B cell (primary cell): Measurements from ENCODE around the gene MAMLD1.

ENCODE experiments used
- EZH2 ChIP-seq: IDR thresholded peaks from 2 replicates; pipeline ENCODE4 v1.6.1; 2012; ENCODE audit warnings: borderline replicate concordance, low read depth, mild to moderate bottlenecking, moderate library complexity, low read length; ENCODE audit not compliant: insufficient read depth, poor library complexity, severe bottlenecking
- TF ChIP-seq, protein P1 (sequence below): fragments of 200-600 bp; IDR thresholded peaks from one replicate; pipeline ENCODE4 v1.8.0; 2022; ENCODE audit warnings: antibody characterized with exemption, mild to moderate bottlenecking

DNA sequence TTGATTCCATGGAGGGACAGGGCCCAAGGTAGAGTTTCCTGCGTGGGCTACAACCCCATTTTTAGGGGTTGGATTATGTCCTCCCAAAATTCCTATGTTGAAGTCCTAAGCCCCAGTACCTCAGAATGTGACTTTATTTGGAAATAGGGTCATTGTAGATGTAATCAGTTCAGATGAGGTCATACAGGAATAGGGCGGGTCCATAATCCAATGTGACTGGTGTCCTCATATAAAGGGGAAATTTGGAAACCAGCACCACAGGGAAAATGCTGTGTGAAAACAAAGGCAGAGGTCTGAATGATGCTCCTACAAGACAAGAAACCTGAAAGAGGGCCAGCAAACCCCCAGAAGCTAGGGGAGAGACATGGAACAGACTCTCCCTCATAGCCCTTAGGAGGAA, 31.1 kb upstream of the MAMLD1 start:
- TF ChIP-seq, protein P1, sequence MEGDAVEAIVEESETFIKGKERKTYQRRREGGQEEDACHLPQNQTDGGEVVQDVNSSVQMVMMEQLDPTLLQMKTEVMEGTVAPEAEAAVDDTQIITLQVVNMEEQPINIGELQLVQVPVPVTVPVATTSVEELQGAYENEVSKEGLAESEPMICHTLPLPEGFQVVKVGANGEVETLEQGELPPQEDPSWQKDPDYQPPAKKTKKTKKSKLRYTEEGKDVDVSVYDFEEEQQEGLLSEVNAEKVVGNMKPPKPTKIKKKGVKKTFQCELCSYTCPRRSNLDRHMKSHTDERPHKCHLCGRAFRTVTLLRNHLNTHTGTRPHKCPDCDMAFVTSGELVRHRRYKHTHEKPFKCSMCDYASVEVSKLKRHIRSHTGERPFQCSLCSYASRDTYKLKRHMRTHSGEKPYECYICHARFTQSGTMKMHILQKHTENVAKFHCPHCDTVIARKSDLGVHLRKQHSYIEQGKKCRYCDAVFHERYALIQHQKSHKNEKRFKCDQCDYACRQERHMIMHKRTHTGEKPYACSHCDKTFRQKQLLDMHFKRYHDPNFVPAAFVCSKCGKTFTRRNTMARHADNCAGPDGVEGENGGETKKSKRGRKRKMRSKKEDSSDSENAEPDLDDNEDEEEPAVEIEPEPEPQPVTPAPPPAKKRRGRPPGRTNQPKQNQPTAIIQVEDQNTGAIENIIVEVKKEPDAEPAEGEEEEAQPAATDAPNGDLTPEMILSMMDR: no peak
- no peak for TF ChIP-seq EZH2
